ENCODE results near the gene UST. TPM values are rescaled to one million over a fixed set of nuclear protein-coding genes. Genes with fewer than 3 reads are reported as not detected.
"Not testable (repeated sequence)": the region's sequence is repeated elsewhere in the genome, so short reads cannot be mapped to it uniquely, and the experiment has no call there.

Gene UST
- total and polyA plus RNA-seq, 3 donors from 2014 or later: 14.9 to 16.0 (median 14.9) TPM

DNA sequence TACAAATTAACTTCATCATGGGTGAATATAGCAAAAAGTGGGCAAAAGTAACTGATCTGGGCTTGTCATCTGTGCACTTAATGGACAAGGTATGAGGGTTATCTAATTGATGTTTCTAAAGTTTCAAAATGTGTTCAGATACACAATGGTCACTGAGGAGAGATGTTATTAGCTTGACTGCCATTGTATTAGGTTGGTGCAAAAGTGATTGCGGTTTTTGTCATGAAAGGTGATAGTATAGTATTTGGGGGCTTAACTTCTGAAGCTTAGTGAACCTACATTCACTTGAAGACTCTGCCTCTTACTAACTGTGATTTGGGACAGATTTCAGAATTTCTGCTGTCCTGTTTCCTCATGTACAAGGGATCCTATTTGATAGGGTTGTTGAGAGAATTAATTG lies 159.6 kb downstream of the UST start:
- intact Hi-C loops (cut with DNase I; ENCODE audit: low total_unique reads): no loop called here
- TF ChIP-seq, protein P1, sequence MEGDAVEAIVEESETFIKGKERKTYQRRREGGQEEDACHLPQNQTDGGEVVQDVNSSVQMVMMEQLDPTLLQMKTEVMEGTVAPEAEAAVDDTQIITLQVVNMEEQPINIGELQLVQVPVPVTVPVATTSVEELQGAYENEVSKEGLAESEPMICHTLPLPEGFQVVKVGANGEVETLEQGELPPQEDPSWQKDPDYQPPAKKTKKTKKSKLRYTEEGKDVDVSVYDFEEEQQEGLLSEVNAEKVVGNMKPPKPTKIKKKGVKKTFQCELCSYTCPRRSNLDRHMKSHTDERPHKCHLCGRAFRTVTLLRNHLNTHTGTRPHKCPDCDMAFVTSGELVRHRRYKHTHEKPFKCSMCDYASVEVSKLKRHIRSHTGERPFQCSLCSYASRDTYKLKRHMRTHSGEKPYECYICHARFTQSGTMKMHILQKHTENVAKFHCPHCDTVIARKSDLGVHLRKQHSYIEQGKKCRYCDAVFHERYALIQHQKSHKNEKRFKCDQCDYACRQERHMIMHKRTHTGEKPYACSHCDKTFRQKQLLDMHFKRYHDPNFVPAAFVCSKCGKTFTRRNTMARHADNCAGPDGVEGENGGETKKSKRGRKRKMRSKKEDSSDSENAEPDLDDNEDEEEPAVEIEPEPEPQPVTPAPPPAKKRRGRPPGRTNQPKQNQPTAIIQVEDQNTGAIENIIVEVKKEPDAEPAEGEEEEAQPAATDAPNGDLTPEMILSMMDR (IDR thresholded peaks at IDR 0.05): no peak
- no peak for TF ChIP-seq POLR2A (IDR thresholded peaks at IDR 0.05)
- H3K27ac ChIP-seq: no peak overlapping the region
- DNase-seq: no peak
- H3K4me1 ChIP-seq: no peaks in the 10 kb centered on the region
- H3K27me3 ChIP-seq: no peaks in the 10 kb centered on the region
- no peaks in the 10 kb centered on the region for H3K9me3 ChIP-seq
- H3K36me3 ChIP-seq (ENCODE audit: low read depth, missing control alignments): no peaks in the 10 kb centered on the region
- WGBS, 2 donors: 94 to 100% methylated on average over 1 of the region's 1 CpG
- H3K4me3 ChIP-seq: no peak overlapping the region

- Histone ChIP-seq H3K4me3 (no peak overlapping the region), H3K9me3 (no peaks in the 10 kb centered on the region), H3K27ac (no peak overlapping the region), H3K4me1 (no peaks in the 10 kb centered on the region), H3K36me3 (ENCODE audit: low read depth, missing control alignments) (no peaks in the 10 kb centered on the region), H3K27me3 (no peaks in the 10 kb centered on the region)
- no peak for TF ChIP-seq POLR2A (IDR thresholded peaks at IDR 0.05)
- TF ChIP-seq, protein P1 (IDR thresholded peaks at IDR 0.05): no peak
- WGBS, 2 donors: 89% methylated on average over 4 of the region's 4 CpGs
- no peak for DNase-seq
- intact Hi-C loops (cut with DNase I; ENCODE audit: low total_unique reads): no loop called here
These were observed 160.7 kb downstream of the UST start for GRCh38 chr6:148907573-148907972.

DNA sequence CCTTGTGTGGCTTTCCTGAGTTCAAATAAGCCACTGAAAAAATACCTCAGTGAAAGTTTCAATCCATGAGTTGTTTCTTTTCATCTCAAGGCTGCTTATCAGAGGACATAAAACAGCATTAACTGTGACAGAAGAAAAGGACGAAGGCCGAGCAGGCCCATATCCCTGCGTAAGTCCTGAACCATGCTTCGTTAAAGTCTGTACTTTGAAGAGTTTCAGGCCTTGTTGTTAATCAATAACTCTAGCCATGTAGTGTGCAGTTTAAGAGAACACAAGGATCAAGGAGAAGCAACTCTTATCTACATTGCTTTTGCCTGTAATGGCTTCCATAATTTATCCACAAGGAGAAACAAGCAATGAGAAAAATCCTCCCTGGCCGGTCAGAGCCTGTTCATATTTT lies 165.4 kb downstream of the UST start:
- Histone ChIP-seq H3K36me3 (ENCODE audit: low read depth, missing control alignments) (no peaks in the 10 kb centered on the region), H3K4me1 (no peaks in the 10 kb centered on the region), H3K9me3 (no peaks in the 10 kb centered on the region), H3K27ac (no peak overlapping the region), H3K27me3 (no peaks in the 10 kb centered on the region), H3K4me3 (no peak overlapping the region)
- TF ChIP-seq, protein P1 (IDR thresholded peaks at IDR 0.05): no peak
- no peak for TF ChIP-seq POLR2A (IDR thresholded peaks at IDR 0.05)
- no peak for DNase-seq
- 55 to 72% methylated on average over 5 of the region's 5 CpGs for WGBS, 2 donors
- intact Hi-C loops (cut with DNase I; ENCODE audit: low total_unique reads): no loop called here

DNA sequence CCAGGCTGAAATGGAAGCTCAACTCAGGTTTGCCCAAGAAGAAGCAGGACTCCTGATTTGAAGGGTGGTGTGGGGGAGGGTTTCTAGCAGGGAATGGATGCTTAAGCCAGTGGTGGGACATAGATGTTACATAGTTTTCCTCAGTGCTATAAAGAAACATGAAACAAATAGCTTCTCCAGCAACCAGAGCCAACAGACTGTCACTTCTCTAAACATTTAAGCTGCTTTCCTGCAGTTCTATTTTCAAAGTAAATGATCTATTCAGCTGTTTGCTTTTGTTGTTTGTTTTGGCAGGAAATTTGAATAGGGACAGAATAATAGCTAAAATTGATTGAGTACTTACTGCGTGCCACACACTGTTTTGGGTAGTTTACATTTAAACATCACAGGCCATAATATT lies 169.0 kb downstream of the UST start:
- H3K4me3 ChIP-seq: no peak overlapping the region
- TF ChIP-seq, protein P1 (IDR thresholded peaks at IDR 0.05): no peak
- no peak for TF ChIP-seq POLR2A (IDR thresholded peaks at IDR 0.05)
- WGBS, 2 donors: 58 to 69% methylated on average over 1 of the region's 1 CpG

DNA sequence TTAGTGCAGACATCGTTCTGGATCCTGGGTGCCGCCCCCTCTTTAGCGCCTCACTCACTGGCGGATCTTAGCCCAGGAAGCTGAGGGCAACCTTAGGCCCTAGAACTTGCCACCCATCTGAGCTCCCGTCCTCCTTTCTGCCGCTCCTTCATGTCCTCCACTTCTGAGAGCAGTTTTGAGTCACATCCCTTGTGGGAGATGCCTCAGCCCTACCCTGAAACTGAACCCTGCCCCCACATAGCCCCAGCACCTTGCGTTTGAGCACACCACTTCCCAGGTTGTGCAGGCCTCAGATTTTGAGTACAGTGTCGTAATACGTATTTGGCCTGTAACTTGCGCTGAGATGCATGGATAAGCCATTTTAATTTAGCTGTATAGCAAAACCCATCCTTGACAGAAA lies 169.7 kb downstream of the UST start:
- H3K4me3 ChIP-seq; intact Hi-C loops (cut with DNase I; ENCODE audit: low total_unique reads); DNase-seq; H3K27me3 ChIP-seq; H3K27ac ChIP-seq; H3K36me3 ChIP-seq (ENCODE audit: low read depth, missing control alignments); H3K9me3 ChIP-seq; H3K4me1 ChIP-seq: not testable (repeated sequence)
- 91 to 94% methylated on average over 8 to 10 of the region's 10 CpGs for WGBS, 2 donors

More for the DNA sequence above, 169.0 kb downstream of the UST start:
- H3K4me1 ChIP-seq: no peaks in the 10 kb centered on the region
- H3K27ac ChIP-seq: no peak overlapping the region
- intact Hi-C loops (cut with DNase I; ENCODE audit: low total_unique reads): no loop called here
- no peaks in the 10 kb centered on the region for H3K27me3 ChIP-seq
- DNase-seq: no peak
- H3K36me3 ChIP-seq (ENCODE audit: low read depth, missing control alignments): no peaks in the 10 kb centered on the region
- no peaks in the 10 kb centered on the region for H3K9me3 ChIP-seq
